Coronary artery (tissue), 2 donors: ENCODE results near the gene CLPTM1L.
"Not testable (repeated sequence)": the region's sequence is repeated elsewhere in the genome, so short reads cannot be mapped to it uniquely, and the experiment has no call there.

ENCODE experiments used
- DNase-seq: peaks from one replicate; pipeline ENCODE4 v3.0.0-alpha.2; 2017; ENCODE audit warnings: low spot score
- H3K27ac ChIP-seq, 2 donors: fragments of 200-600 bp; sonication (generic); one replicate each; pipeline ENCODE4 v1.5.1; 2016 to 2019
- H3K4me3 ChIP-seq: fragments of 200-600 bp; sonication (generic); 2 replicates; pipeline ENCODE4 v1.5.1; 2016; ENCODE audit warnings: mild to moderate bottlenecking, moderate library complexity
- CTCF ChIP-seq: fragments of 200-600 bp; sonication (generic); IDR thresholded peaks from one replicate; pipeline ENCODE4 v1.5.1; 2019; ENCODE audit warnings: antibody characterized with exemption

CLPTM1L gene

GRCh38 chr5:1334831-1335539, 9.9 kb downstream of the CLPTM1L start:
- no peak for TF ChIP-seq CTCF
- Histone ChIP-seq H3K27ac (no peak overlapping the region), H3K4me3 (no peak overlapping the region)
- DNase-seq, result no peak

- Histone ChIP-seq H3K27ac (no peak overlapping the region), H3K4me3 (no peak overlapping the region)
- no peak for DNase-seq
- no peak for TF ChIP-seq CTCF
These were observed 10.9 kb downstream of the CLPTM1L start for GRCh38 chr5:1333986-1334385.

GRCh38 chr5:1333286-1333685, 11.6 kb downstream of the CLPTM1L start:
- H3K4me3 ChIP-seq, DNase-seq, H3K27ac ChIP-seq: not testable (repeated sequence)

- Histone ChIP-seq H3K4me3 (no peak overlapping the region), H3K27ac (no peak overlapping the region)
- no peak for TF ChIP-seq CTCF
- DNase-seq, result no peak
These were observed 12.4 kb downstream of the CLPTM1L start for GRCh38 chr5:1332461-1333001.

- no peak overlapping the region for H3K4me3 ChIP-seq
- no peak for TF ChIP-seq CTCF
- DNase-seq, result no peak
- no peak overlapping the region for H3K27ac ChIP-seq
These were observed 13.0 kb downstream of the CLPTM1L start for GRCh38 chr5:1331861-1332405.

- no peak overlapping the region for H3K27ac ChIP-seq
- H3K4me3 ChIP-seq, result no peak overlapping the region
- TF ChIP-seq CTCF, result no peak
- DNase-seq, result no peak
These were observed 13.8 kb downstream of the CLPTM1L start for GRCh38 chr5:1330847-1331831.

GRCh38 chr5:1330146-1330846, 14.6 kb downstream of the CLPTM1L start:
- Histone ChIP-seq H3K4me3 (no peak overlapping the region), H3K27ac (no peak overlapping the region)
- TF ChIP-seq CTCF, result no peak
- DNase-seq, result no peak
